MM.1S (cell line): Measurements from ENCODE around the gene FOXP1.

Experiments used
- EZH2 ChIP-seq: fragments of 300-600 bp; sonication (generic); optimal IDR thresholded peaks from 2 replicates; pipeline ENCODE3; 2017; ENCODE audit warnings: low read depth, mild to moderate bottlenecking, antibody characterized with exemption, low read length, mixed read lengths
- EZH2phosphoT487 ChIP-seq: fragments of 300-600 bp; sonication (generic); IDR thresholded peaks from 2 replicates; pipeline ENCODE4 v1.6.1; 2018; ENCODE audit warnings: antibody characterized with exemption, low read length
- TF ChIP-seq, protein P1 (sequence below): fragments of 300-600 bp; sonication (generic); IDR thresholded peaks from 2 replicates; pipeline ENCODE4 v1.5.1; 2016; ENCODE audit warnings: antibody characterized with exemption, low read length, mixed read lengths

DNA sequence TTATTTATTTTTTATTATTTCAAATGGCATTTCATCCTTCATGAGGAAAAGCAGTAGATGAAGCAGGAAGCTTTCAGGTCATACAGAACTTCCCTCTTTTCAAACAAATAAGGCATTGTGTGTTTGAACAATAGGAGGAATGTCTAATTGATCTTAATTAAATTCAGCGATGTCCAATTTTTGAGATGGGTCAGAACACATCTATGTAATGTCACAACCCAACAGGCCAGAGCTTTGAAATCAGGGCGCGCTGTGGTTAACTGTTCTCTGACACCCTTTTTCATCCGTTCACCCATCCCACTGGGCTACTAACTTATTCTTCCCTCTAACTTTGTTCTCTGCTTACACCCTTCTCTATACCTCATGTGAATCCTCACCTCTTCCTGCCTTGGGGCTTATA lies 510.5 kb downstream of the FOXP1 start:
- TF ChIP-seq EZH2phosphoT487 (no peak), EZH2 (no peak)
- TF ChIP-seq, protein P1, sequence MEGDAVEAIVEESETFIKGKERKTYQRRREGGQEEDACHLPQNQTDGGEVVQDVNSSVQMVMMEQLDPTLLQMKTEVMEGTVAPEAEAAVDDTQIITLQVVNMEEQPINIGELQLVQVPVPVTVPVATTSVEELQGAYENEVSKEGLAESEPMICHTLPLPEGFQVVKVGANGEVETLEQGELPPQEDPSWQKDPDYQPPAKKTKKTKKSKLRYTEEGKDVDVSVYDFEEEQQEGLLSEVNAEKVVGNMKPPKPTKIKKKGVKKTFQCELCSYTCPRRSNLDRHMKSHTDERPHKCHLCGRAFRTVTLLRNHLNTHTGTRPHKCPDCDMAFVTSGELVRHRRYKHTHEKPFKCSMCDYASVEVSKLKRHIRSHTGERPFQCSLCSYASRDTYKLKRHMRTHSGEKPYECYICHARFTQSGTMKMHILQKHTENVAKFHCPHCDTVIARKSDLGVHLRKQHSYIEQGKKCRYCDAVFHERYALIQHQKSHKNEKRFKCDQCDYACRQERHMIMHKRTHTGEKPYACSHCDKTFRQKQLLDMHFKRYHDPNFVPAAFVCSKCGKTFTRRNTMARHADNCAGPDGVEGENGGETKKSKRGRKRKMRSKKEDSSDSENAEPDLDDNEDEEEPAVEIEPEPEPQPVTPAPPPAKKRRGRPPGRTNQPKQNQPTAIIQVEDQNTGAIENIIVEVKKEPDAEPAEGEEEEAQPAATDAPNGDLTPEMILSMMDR = no peak
